HepG2 (cell line): ENCODE data around the gene KRTAP19-1.

ENCODE experiments used
- MXD1 ChIP-seq: sonication (generic); formaldehyde crosslinking; IDR thresholded peaks from 2 replicates; pipeline ENCODE4 v1.4.0; 2020; ENCODE audit warnings: mild to moderate bottlenecking, missing genetic modification reagents
- NFYB ChIP-seq: sonication (generic); formaldehyde crosslinking; IDR thresholded peaks from 2 replicates; pipeline ENCODE4 v1.4.0; 2020; ENCODE audit warnings: missing genetic modification reagents
- REST ChIP-seq, 2 experiments: IDR thresholded peaks; 2 replicates each; pipeline ENCODE4 v1.6.1; 2011 to 2012; ENCODE audit warnings: low read length in 2 of 2, borderline replicate concordance in 1 of 2, low read depth in 1 of 2, mild to moderate bottlenecking in 1 of 2, moderate library complexity in 1 of 2
- ZFP36 ChIP-seq: fragments of 150-350 bp; IDR thresholded peaks from 2 replicates; pipeline ENCODE4 v1.6.1; 2018; ENCODE audit warnings: borderline replicate concordance, low read length, low read depth; ENCODE audit not compliant: partially characterized antibody
- ZKSCAN5 ChIP-seq: sonication (generic); formaldehyde crosslinking; IDR thresholded peaks from 2 replicates; pipeline ENCODE4 v1.5.1; 2020; ENCODE audit warnings: mild to moderate bottlenecking, missing genetic modification reagents

GRCh38 chr21:30478004-30478403 lies 2.2 kb downstream of the KRTAP19-1 start:
- TF ChIP-seq REST (IDR thresholded peaks at IDR 0.05; ENCODE audit: borderline replicate concordance in 1 of 2, low read depth in 1 of 2, low read length in 2 of 2) (no peak), ZFP36 (no peak), NFYB (CRISPR knock-in tag) (no peak), ZKSCAN5 (CRISPR knock-in tag) (no peak), MXD1 (CRISPR knock-in tag) (no peak)
